HCT116 (cell line): ENCODE results near the gene IL18. TPM values are rescaled to one million over a fixed set of nuclear protein-coding genes. Genes with fewer than 3 reads are reported as not detected.
A peak's percentile ranks its signal among the peaks of the same experiment; 100 is the strongest.

Experiments
- ATAC-seq: fragments of 200-7000 bp; cut with Tn5 transposase; 2 replicates; pipeline ENCODE4 v1.9.1; 2020; ENCODE audit warnings: mild to moderate bottlenecking, moderate library complexity
- BruUV-seq: library from RNA; stranded (reverse); fragments of 400-500 nt; replicated peaks from 2 replicates; lab custom pipeline; 2021; lab: Mats Ljungman, UMichigan
- CTCF ChIA-PET: fragments of 300-600 bp; sonication (Branson Sonifier 250); formaldehyde crosslinking; loops from one replicate; lab custom pipeline; 2021; ENCODE audit warnings: antibody characterized with exemption; lab: Charles Lee
- POLR2A ChIA-PET: fragments of 300-600, 350-600 bp; sonication (Branson Sonifier 250); formaldehyde crosslinking; loops from one replicate; lab custom pipeline; 2021; ENCODE audit warnings: antibody characterized with exemption; lab: Charles Lee
- RAD21 ChIA-PET, 2 experiments: fragments of 300-600 bp; sonication (Branson Sonifier 250); formaldehyde crosslinking; loops; one replicate each; lab custom pipeline; 2023; ENCODE audit warnings: low total read pairs in 2 of 2; ENCODE audit not compliant: uncharacterized antibody in 2 of 2, unreplicated experiment in 2 of 2, low non-redundant PET in 1 of 2; lab: Charles Lee
- DNase-seq: peaks from one replicate; pipeline ENCODE4 v3.0.0-alpha.2; 2010; ENCODE audit warnings: low read depth, low spot score
- H2AFZ ChIP-seq: fragments of 200-600 bp; shearing (Covaris generic), sonication (generic); 2 replicates; pipeline ENCODE4 v1.6.1; 2017; ENCODE audit warnings: low read depth, mixed run types, mixed read lengths, antibody characterized with exemption, low read length; ENCODE audit not compliant: poor library complexity, severe bottlenecking
- H3K27ac ChIP-seq: 2 replicates; pipeline ENCODE4 v1.5.1; 2012; ENCODE audit warnings: low read depth, low read length
- H3K27me3 ChIP-seq: fragments of 200-600 bp; sonication (generic); 2 replicates; pipeline ENCODE4 v1.6.1; 2016; ENCODE audit warnings: mixed run types, low read length, mixed read lengths; ENCODE audit not compliant: insufficient read depth
- H3K36me3 ChIP-seq, 2 experiments: fragments of 200-500 bp in 1 of 2; fragments of 200-600 bp in 1 of 2; sonication (Bioruptor generic) in 1 of 2; sonication (generic) in 1 of 2; 2 replicates each; pipeline versions ENCODE4 v1.5.1 to v1.6.1; 2014 to 2016; ENCODE audit warnings: low read length in 2 of 2, inconsistent platforms in 1 of 2, mixed read lengths in 1 of 2, mixed run types in 1 of 2; ENCODE audit not compliant: insufficient read depth in 2 of 2, control insufficient read depth in 1 of 2
- H3K4me1 ChIP-seq, 2 experiments: fragments of 200-600 bp in 1 of 2; sonication (generic) in 1 of 2; 2 replicates each; pipeline versions ENCODE4 v1.5.1 to v1.6.1; 2012 to 2017; ENCODE audit warnings: low read length in 2 of 2, inconsistent platforms in 1 of 2, mild to moderate bottlenecking in 1 of 2, mixed read lengths in 1 of 2, mixed run types in 1 of 2, moderate library complexity in 1 of 2; ENCODE audit not compliant: insufficient read depth in 2 of 2, control insufficient read depth in 1 of 2
- H3K4me2 ChIP-seq: fragments of 200-600 bp; sonication (generic); 2 replicates; pipeline ENCODE4 v1.6.1; 2017; ENCODE audit warnings: mixed run types, low read length, mixed read lengths
- H3K4me3 ChIP-seq, 2 experiments: fragments of 200-600 bp in 1 of 2; sonication (generic) in 1 of 2; replicated peaks in 1 of 2; 2 replicates each; pipeline ENCODE4 v1.5.1; 2011 to 2016; ENCODE audit warnings: low read length in 2 of 2, control low read depth in 1 of 2, low read depth in 1 of 2, mild to moderate bottlenecking in 1 of 2, mixed read lengths in 1 of 2, mixed run types in 1 of 2
- H3K79me2 ChIP-seq: fragments of 200-600 bp; sonication (generic); 2 replicates; pipeline ENCODE4 v1.6.1; 2017; ENCODE audit warnings: mild to moderate bottlenecking, mixed run types, low read length, moderate library complexity, mixed read lengths; ENCODE audit not compliant: insufficient read depth
- H3K9ac ChIP-seq: fragments of 200-600 bp; sonication (generic); 2 replicates; pipeline ENCODE4 v1.6.1; 2016; ENCODE audit warnings: low read length, mixed read lengths
- H3K9me2 ChIP-seq: fragments of 200-600 bp; sonication (generic), shearing (Covaris generic); 2 replicates; pipeline ENCODE4 v1.6.1; 2017; ENCODE audit warnings: mixed run types, mild to moderate bottlenecking, moderate library complexity; ENCODE audit not compliant: insufficient read depth
- H3K9me3 ChIP-seq, 2 experiments: fragments of 200-500 bp in 1 of 2; fragments of 200-600 bp in 1 of 2; sonication (Bioruptor generic) in 1 of 2; sonication (generic) in 1 of 2; 2 replicates each; pipeline ENCODE4 v1.6.1; 2014 to 2017; ENCODE audit warnings: low read length in 2 of 2, mixed read lengths in 2 of 2, inconsistent platforms in 1 of 2, low read depth in 1 of 2, mild to moderate bottlenecking in 1 of 2, mixed run types in 1 of 2, moderate library complexity in 1 of 2; ENCODE audit not compliant: control insufficient read depth in 1 of 2, insufficient read depth in 1 of 2
- H4K20me1 ChIP-seq: fragments of 200-600 bp; sonication (generic), shearing (Covaris generic); 2 replicates; pipeline ENCODE4 v1.6.1; 2017; ENCODE audit warnings: mixed run types, mild to moderate bottlenecking, moderate library complexity; ENCODE audit not compliant: insufficient read depth
- CBX3 ChIP-seq: IDR thresholded peaks from 2 replicates; pipeline ENCODE4 v1.6.1; 2012; ENCODE audit warnings: low read depth
- CEBPB ChIP-seq: IDR thresholded peaks from 2 replicates; pipeline ENCODE4 v1.6.1; 2012; ENCODE audit warnings: low read depth
- EGR1 ChIP-seq: IDR thresholded peaks from 2 replicates; pipeline ENCODE4 v1.6.1; 2012; ENCODE audit warnings: low read depth
- EZH2 ChIP-seq: fragments of 200-600 bp; sonication (generic); IDR thresholded peaks from 2 replicates; pipeline ENCODE4 v1.6.1; 2017; ENCODE audit warnings: antibody characterized with exemption, mixed run types
- FOSL1 ChIP-seq: IDR thresholded peaks from 2 replicates; pipeline ENCODE4 v1.6.1; 2012; ENCODE audit warnings: low read depth
- JUND ChIP-seq: IDR thresholded peaks from 2 replicates; pipeline ENCODE4 v1.6.1; 2012
- POLR2AphosphoS5 ChIP-seq: IDR thresholded peaks from 2 replicates; pipeline ENCODE4 v1.6.1; 2011; ENCODE audit warnings: mild to moderate bottlenecking, low read depth, low read length, moderate library complexity
- RAD21 ChIP-seq: IDR thresholded peaks from 2 replicates; pipeline ENCODE4 v1.6.1; 2012; ENCODE audit warnings: low read depth, mild to moderate bottlenecking
- SP1 ChIP-seq: IDR thresholded peaks from 2 replicates; pipeline ENCODE4 v1.6.1; 2012; ENCODE audit warnings: low read depth
- SRF ChIP-seq: IDR thresholded peaks from 2 replicates; pipeline ENCODE4 v1.6.1; 2012; ENCODE audit warnings: low read depth
- TCF7L2 ChIP-seq: IDR thresholded peaks from 2 replicates; pipeline ENCODE4 v1.7.0; 2011; ENCODE audit warnings: borderline replicate concordance, inconsistent platforms; ENCODE audit not compliant: insufficient read depth, insufficient read length; ENCODE audit errors: extremely low read depth
- YY1 ChIP-seq: IDR thresholded peaks from 2 replicates; pipeline ENCODE4 v1.6.1; 2011; ENCODE audit warnings: low read length, low read depth, moderate library complexity, mild to moderate bottlenecking; ENCODE audit not compliant: insufficient replicate concordance; ENCODE audit errors: extremely low read depth
- intact Hi-C: fragments of 100-400 bp; cut with micrococcal nuclease; formaldehyde crosslinking; loops from 2 replicates; pipeline ENCODE4 v1.10.0; 2022
- total RNA-seq: library from RNA; stranded (reverse); gene quantifications from one replicate; pipeline ENCODE4 v1.2.1, GENCODE V29; 2021; ENCODE audit not compliant: unreplicated experiment
- TF ChIP-seq, protein P1 (sequence below): IDR thresholded peaks from 2 replicates; pipeline ENCODE4 v1.6.1; 2012
- TF ChIP-seq, protein P2 (sequence below): IDR thresholded peaks from 2 replicates; pipeline ENCODE4 v1.6.1; 2011; ENCODE audit warnings: mild to moderate bottlenecking, low read length, moderate library complexity; ENCODE audit not compliant: insufficient replicate concordance; ENCODE audit errors: extremely low read depth
- TF ChIP-seq, protein P3 (sequence below): IDR thresholded peaks from 2 replicates; pipeline ENCODE4 v1.6.1; 2012; ENCODE audit warnings: low read depth
- TF ChIP-seq, protein P4 (sequence below): IDR thresholded peaks from 2 replicates; pipeline ENCODE4 v1.6.1; 2012

Gene IL18
- total RNA-seq, 1 experiment from 2014 or later = 112 TPM

DNA sequence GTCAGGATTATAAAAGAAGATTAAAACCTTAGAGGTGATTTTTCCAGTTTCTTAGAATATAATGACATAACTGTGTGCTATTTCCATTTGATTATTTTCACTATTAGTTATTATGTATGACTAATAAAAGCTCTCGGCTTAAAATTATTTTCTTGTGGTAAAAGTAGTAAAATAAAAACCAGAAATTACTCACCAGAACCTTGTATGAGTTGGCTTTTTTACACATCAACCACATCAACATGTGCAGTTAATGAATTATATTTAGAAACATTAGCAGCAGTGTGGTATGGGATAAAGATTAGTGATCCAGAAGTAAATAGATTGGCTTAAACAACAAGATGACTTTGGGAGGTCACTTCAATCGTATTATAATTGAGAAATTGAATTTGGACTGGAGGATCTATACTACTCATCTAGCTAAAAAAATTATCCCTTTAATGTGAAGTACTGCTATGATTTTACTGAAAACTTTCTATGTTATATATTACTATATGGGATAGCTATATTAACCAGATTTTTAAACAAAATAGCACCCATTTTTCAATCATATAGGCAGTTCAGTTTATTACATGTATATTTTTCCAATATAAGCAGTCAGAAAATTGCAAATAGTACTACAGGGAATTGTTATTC is 8.6 kb upstream of the IL18 start:
- Histone ChIP-seq H3K27me3 (no peaks in the 10 kb centered on the region), H3K36me3 (no peaks in the 10 kb centered on the region), H3K9me2 (no peaks in the 10 kb centered on the region), H3K79me2 (no peaks in the 10 kb centered on the region), H2AFZ (peak overlapping the region; percentile 67), H3K4me3 (no peak overlapping the region), H4K20me1 (no peaks in the 10 kb centered on the region), H3K4me1 (peaks cover 7 to 37% of the 10 kb centered on the region in 2 experiments; a peak in 3 of 4 replicates), H3K27ac (no peak overlapping the region), H3K4me2 (peak overlapping the region; percentile 6; the same call in 1 of the 2 replicates), H3K9ac (no peak overlapping the region), H3K9me3 (no peaks in the 10 kb centered on the region)
- CTCF ChIA-PET = interaction anchor here (1.3 kb wide), 1 partner anchor 58 kb away, joined by 3 read pairs; no protein-coding TSS in a partner anchor
- intact Hi-C loops = no loop called here
- DNase-seq (no peak), ATAC-seq (no peak)
- no peak for TF ChIP-seq SP1
- TF ChIP-seq, protein P1, sequence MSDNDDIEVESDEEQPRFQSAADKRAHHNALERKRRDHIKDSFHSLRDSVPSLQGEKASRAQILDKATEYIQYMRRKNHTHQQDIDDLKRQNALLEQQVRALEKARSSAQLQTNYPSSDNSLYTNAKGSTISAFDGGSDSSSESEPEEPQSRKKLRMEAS = no peak
- TF ChIP-seq, protein P2, sequence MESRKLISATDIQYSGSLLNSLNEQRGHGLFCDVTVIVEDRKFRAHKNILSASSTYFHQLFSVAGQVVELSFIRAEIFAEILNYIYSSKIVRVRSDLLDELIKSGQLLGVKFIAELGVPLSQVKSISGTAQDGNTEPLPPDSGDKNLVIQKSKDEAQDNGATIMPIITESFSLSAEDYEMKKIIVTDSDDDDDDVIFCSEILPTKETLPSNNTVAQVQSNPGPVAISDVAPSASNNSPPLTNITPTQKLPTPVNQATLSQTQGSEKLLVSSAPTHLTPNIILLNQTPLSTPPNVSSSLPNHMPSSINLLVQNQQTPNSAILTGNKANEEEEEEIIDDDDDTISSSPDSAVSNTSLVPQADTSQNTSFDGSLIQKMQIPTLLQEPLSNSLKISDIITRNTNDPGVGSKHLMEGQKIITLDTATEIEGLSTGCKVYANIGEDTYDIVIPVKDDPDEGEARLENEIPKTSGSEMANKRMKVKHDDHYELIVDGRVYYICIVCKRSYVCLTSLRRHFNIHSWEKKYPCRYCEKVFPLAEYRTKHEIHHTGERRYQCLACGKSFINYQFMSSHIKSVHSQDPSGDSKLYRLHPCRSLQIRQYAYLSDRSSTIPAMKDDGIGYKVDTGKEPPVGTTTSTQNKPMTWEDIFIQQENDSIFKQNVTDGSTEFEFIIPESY = no peak
- TF ChIP-seq YY1 = no peak
- TF ChIP-seq POLR2AphosphoS5 = no peak
- TF ChIP-seq EGR1 = no peak
- TF ChIP-seq EZH2 = no peak
- no peak for TF ChIP-seq CEBPB
- TF ChIP-seq RAD21 = no peak
- TF ChIP-seq, protein P3, sequence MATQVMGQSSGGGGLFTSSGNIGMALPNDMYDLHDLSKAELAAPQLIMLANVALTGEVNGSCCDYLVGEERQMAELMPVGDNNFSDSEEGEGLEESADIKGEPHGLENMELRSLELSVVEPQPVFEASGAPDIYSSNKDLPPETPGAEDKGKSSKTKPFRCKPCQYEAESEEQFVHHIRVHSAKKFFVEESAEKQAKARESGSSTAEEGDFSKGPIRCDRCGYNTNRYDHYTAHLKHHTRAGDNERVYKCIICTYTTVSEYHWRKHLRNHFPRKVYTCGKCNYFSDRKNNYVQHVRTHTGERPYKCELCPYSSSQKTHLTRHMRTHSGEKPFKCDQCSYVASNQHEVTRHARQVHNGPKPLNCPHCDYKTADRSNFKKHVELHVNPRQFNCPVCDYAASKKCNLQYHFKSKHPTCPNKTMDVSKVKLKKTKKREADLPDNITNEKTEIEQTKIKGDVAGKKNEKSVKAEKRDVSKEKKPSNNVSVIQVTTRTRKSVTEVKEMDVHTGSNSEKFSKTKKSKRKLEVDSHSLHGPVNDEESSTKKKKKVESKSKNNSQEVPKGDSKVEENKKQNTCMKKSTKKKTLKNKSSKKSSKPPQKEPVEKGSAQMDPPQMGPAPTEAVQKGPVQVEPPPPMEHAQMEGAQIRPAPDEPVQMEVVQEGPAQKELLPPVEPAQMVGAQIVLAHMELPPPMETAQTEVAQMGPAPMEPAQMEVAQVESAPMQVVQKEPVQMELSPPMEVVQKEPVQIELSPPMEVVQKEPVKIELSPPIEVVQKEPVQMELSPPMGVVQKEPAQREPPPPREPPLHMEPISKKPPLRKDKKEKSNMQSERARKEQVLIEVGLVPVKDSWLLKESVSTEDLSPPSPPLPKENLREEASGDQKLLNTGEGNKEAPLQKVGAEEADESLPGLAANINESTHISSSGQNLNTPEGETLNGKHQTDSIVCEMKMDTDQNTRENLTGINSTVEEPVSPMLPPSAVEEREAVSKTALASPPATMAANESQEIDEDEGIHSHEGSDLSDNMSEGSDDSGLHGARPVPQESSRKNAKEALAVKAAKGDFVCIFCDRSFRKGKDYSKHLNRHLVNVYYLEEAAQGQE = no peak
- TF ChIP-seq, protein P4, sequence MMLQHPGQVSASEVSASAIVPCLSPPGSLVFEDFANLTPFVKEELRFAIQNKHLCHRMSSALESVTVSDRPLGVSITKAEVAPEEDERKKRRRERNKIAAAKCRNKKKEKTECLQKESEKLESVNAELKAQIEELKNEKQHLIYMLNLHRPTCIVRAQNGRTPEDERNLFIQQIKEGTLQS = no peak
- no peak for TF ChIP-seq CBX3
- TF ChIP-seq FOSL1 = no peak
- TF ChIP-seq TCF7L2 = no peak
- TF ChIP-seq SRF = no peak
- TF ChIP-seq JUND = no peak
- RAD21 ChIA-PET = no interaction called here
- POLR2A ChIA-PET = interaction anchor here (2.2 kb wide), 1 partner anchor 9 kb away, joined by 13 read pairs; the partner anchor contains the start of gene IL18
- no TSS peak for BruUV-seq
